Measurements from ENCODE around the gene FGA.

FGA gene

GRCh38 chr4:154559494-154560418, 30.8 kb downstream of the FGA start:
- peak; percentile 2 for DNase-seq (ENCODE audit: insufficient read length, low spot score)
- no peak for TF ChIP-seq POLR2AphosphoS5 (IDR thresholded peaks at IDR 0.05; ENCODE audit: low read depth, low read length)
- no peak for TF ChIP-seq POU2F2 (IDR thresholded peaks at IDR 0.05; ENCODE audit: low read depth, low read length)
- no peak for TF ChIP-seq POLR2A (IDR thresholded peaks at IDR 0.05; ENCODE audit: low read depth, low read length)
- TF ChIP-seq SPI1 (IDR thresholded peaks at IDR 0.05; ENCODE audit: low read depth, low read length), result no peak
- peak; percentile 84 for FAIRE-seq

- DNase-seq (ENCODE audit: insufficient read length, low spot score) (no peak), FAIRE-seq (no peak)
- TF ChIP-seq SPI1 (IDR thresholded peaks at IDR 0.05; ENCODE audit: low read depth, low read length) (no peak), TAF1 (IDR thresholded peaks at IDR 0.05; ENCODE audit: low read depth, low read length) (no peak), POLR2AphosphoS5 (IDR thresholded peaks at IDR 0.05; ENCODE audit: low read depth, low read length) (no peak), PAX5 (IDR thresholded peaks at IDR 0.05; ENCODE audit: insufficient read depth, low read length, severe bottlenecking) (no peak), POU2F2 (IDR thresholded peaks at IDR 0.05; ENCODE audit: low read depth, low read length) (no peak), POLR2A (IDR thresholded peaks at IDR 0.05; ENCODE audit: low read depth, low read length) (no peak)
Measured at GRCh38 chr4:154559141-154559493, 31.4 kb downstream of the FGA start.

GRCh38 chr4:154551872-154552686, 38.5 kb downstream of the FGA start:
- no peak for TF ChIP-seq TAF1 (IDR thresholded peaks at IDR 0.05; ENCODE audit: low read depth, low read length)
- no peak for TF ChIP-seq PAX5 (IDR thresholded peaks at IDR 0.05; ENCODE audit: insufficient read depth, low read length, severe bottlenecking)
- TF ChIP-seq SPI1 (IDR thresholded peaks at IDR 0.05; ENCODE audit: low read depth, low read length), result no peak
- TF ChIP-seq POLR2AphosphoS5 (IDR thresholded peaks at IDR 0.05; ENCODE audit: low read depth, low read length), result no peak
- no peak for TF ChIP-seq POLR2A (IDR thresholded peaks at IDR 0.05; ENCODE audit: low read depth, low read length)
- no peak for TF ChIP-seq POU2F2 (IDR thresholded peaks at IDR 0.05; ENCODE audit: low read depth, low read length)
- peak; percentile 25 for DNase-seq (ENCODE audit: insufficient read length, low spot score)
- peak; percentile 76 for FAIRE-seq

GRCh38 chr4:154549894-154550790, 40.4 kb downstream of the FGA start, which contains the start of gene PLRG1:
Gene PLRG1, minus strand, starts transcription at chr4:154550400. Its CDS starts 92 bp downstream, at chr4:154550308.
- TF ChIP-seq POLR2A (IDR thresholded peaks at IDR 0.05; ENCODE audit: low read depth, low read length) (peak; percentile 86), PAX5 (IDR thresholded peaks at IDR 0.05; ENCODE audit: insufficient read depth, low read length, severe bottlenecking) (no peak), POU2F2 (IDR thresholded peaks at IDR 0.05; ENCODE audit: low read depth, low read length) (peak; percentile 39; the same call in 1 of the 2 replicates), POLR2AphosphoS5 (IDR thresholded peaks at IDR 0.05; ENCODE audit: low read depth, low read length) (peak; percentile 78), TAF1 (IDR thresholded peaks at IDR 0.05; ENCODE audit: low read depth, low read length) (peak; percentile 59; the same call in 1 of the 2 replicates), SPI1 (IDR thresholded peaks at IDR 0.05; ENCODE audit: low read depth, low read length) (no peak)
- FAIRE-seq, result peak; percentile 98
- DNase-seq (ENCODE audit: insufficient read length, low spot score), result peak; percentile 61

- DNase-seq (ENCODE audit: insufficient read length, low spot score) (no peak), FAIRE-seq (no peak)
- TF ChIP-seq POLR2A (IDR thresholded peaks at IDR 0.05; ENCODE audit: low read depth, low read length) (no peak), POU2F2 (IDR thresholded peaks at IDR 0.05; ENCODE audit: low read depth, low read length) (no peak), SPI1 (IDR thresholded peaks at IDR 0.05; ENCODE audit: low read depth, low read length) (no peak), PAX5 (IDR thresholded peaks at IDR 0.05; ENCODE audit: insufficient read depth, low read length, severe bottlenecking) (no peak), TAF1 (IDR thresholded peaks at IDR 0.05; ENCODE audit: low read depth, low read length) (no peak), POLR2AphosphoS5 (IDR thresholded peaks at IDR 0.05; ENCODE audit: low read depth, low read length) (no peak)
Measured at GRCh38 chr4:154545689-154546088, 44.9 kb downstream of the FGA start.

GRCh38 chr4:154542271-154542879, 48.2 kb downstream of the FGA start:
- TF ChIP-seq POLR2A (IDR thresholded peaks at IDR 0.05; ENCODE audit: low read depth, low read length) (no peak), SPI1 (IDR thresholded peaks at IDR 0.05; ENCODE audit: low read depth, low read length) (no peak), TAF1 (IDR thresholded peaks at IDR 0.05; ENCODE audit: low read depth, low read length) (no peak), PAX5 (IDR thresholded peaks at IDR 0.05; ENCODE audit: insufficient read depth, low read length, severe bottlenecking) (no peak), POU2F2 (IDR thresholded peaks at IDR 0.05; ENCODE audit: low read depth, low read length) (no peak), POLR2AphosphoS5 (IDR thresholded peaks at IDR 0.05; ENCODE audit: low read depth, low read length) (no peak)
- DNase-seq (ENCODE audit: insufficient read length, low spot score), result no peak
- no peak for FAIRE-seq

Data from GM12891 (cell line).